ENCODE results near the gene ADRB1.
A peak's percentile ranks its signal among the peaks of the same experiment; 100 is the strongest.

Gene ADRB1

GRCh38 chr10:114045136-114046086 lies 1.7 kb downstream of the ADRB1 start:
- H3K9me3 ChIP-seq (ENCODE audit: control insufficient read depth, low read length) = no peaks in the 10 kb centered on the region
- H3K4me3 ChIP-seq (ENCODE audit: low read length) = no peak overlapping the region
- peaks cover 39% of the 10 kb centered on the region for H3K27me3 ChIP-seq (ENCODE audit: control insufficient read depth, insufficient read depth, low read length)
- no peaks in the 10 kb centered on the region for H3K36me3 ChIP-seq (ENCODE audit: control insufficient read depth, insufficient read depth, low read length)
- H3K9ac ChIP-seq (ENCODE audit: low read length) = peak overlapping the region; percentile 37
- peaks cover 18% of the 10 kb centered on the region for H3K4me1 ChIP-seq (ENCODE audit: control insufficient read depth, insufficient read depth, low read length)

- H3K9ac ChIP-seq (ENCODE audit: low read length) = peak overlapping the region; percentile 37
- H3K9me3 ChIP-seq (ENCODE audit: control insufficient read depth, low read length) = no peaks in the 10 kb centered on the region
- H3K36me3 ChIP-seq (ENCODE audit: control insufficient read depth, insufficient read depth, low read length) = no peaks in the 10 kb centered on the region
- peaks cover 18% of the 10 kb centered on the region for H3K4me1 ChIP-seq (ENCODE audit: control insufficient read depth, insufficient read depth, low read length)
- no peak overlapping the region for H3K4me3 ChIP-seq (ENCODE audit: low read length)
- H3K27me3 ChIP-seq (ENCODE audit: control insufficient read depth, insufficient read depth, low read length) = peaks cover 38% of the 10 kb centered on the region
Observed at GRCh38 chr10:114046087-114046458, 2.4 kb downstream of the ADRB1 start.

- peaks cover 13% of the 10 kb centered on the region for H3K4me1 ChIP-seq (ENCODE audit: control insufficient read depth, insufficient read depth, low read length)
- H3K36me3 ChIP-seq (ENCODE audit: control insufficient read depth, insufficient read depth, low read length) = no peaks in the 10 kb centered on the region
- no peak overlapping the region for H3K9ac ChIP-seq (ENCODE audit: low read length)
- H3K4me3 ChIP-seq (ENCODE audit: low read length) = no peak overlapping the region
- peaks cover 22% of the 10 kb centered on the region for H3K27me3 ChIP-seq (ENCODE audit: control insufficient read depth, insufficient read depth, low read length)
- H3K9me3 ChIP-seq (ENCODE audit: control insufficient read depth, low read length) = no peaks in the 10 kb centered on the region
Observed at GRCh38 chr10:114048472-114048871, 4.8 kb downstream of the ADRB1 start.

- H3K36me3 ChIP-seq (ENCODE audit: control insufficient read depth, insufficient read depth, low read length) = no peaks in the 10 kb centered on the region
- H3K4me1 ChIP-seq (ENCODE audit: control insufficient read depth, insufficient read depth, low read length) = no peaks in the 10 kb centered on the region
- H3K9ac ChIP-seq (ENCODE audit: low read length) = no peak overlapping the region
- H3K4me3 ChIP-seq (ENCODE audit: low read length) = no peak overlapping the region
- no peaks in the 10 kb centered on the region for H3K9me3 ChIP-seq (ENCODE audit: control insufficient read depth, low read length)
- H3K27me3 ChIP-seq (ENCODE audit: control insufficient read depth, insufficient read depth, low read length) = no peaks in the 10 kb centered on the region
Observed at GRCh38 chr10:114051714-114052113, 8.0 kb downstream of the ADRB1 start.

GRCh38 chr10:114052255-114052654 lies 8.6 kb downstream of the ADRB1 start:
- H3K9ac ChIP-seq (ENCODE audit: low read length) = no peak overlapping the region
- H3K36me3 ChIP-seq (ENCODE audit: control insufficient read depth, insufficient read depth, low read length) = no peaks in the 10 kb centered on the region
- no peaks in the 10 kb centered on the region for H3K9me3 ChIP-seq (ENCODE audit: control insufficient read depth, low read length)
- no peak overlapping the region for H3K4me3 ChIP-seq (ENCODE audit: low read length)
- H3K27me3 ChIP-seq (ENCODE audit: control insufficient read depth, insufficient read depth, low read length) = no peaks in the 10 kb centered on the region
- no peaks in the 10 kb centered on the region for H3K4me1 ChIP-seq (ENCODE audit: control insufficient read depth, insufficient read depth, low read length)

- no peaks in the 10 kb centered on the region for H3K27me3 ChIP-seq (ENCODE audit: control insufficient read depth, insufficient read depth, low read length)
- peaks cover 4% of the 10 kb centered on the region for H3K4me1 ChIP-seq (ENCODE audit: control insufficient read depth, insufficient read depth, low read length)
- no peaks in the 10 kb centered on the region for H3K9me3 ChIP-seq (ENCODE audit: control insufficient read depth, low read length)
- no peak overlapping the region for H3K4me3 ChIP-seq (ENCODE audit: low read length)
- no peaks in the 10 kb centered on the region for H3K36me3 ChIP-seq (ENCODE audit: control insufficient read depth, insufficient read depth, low read length)
- H3K9ac ChIP-seq (ENCODE audit: low read length) = no peak overlapping the region
Observed at GRCh38 chr10:114053946-114054345, 10.3 kb downstream of the ADRB1 start.

GRCh38 chr10:114057855-114058254 lies 14.2 kb downstream of the ADRB1 start:
- Histone ChIP-seq H3K4me1 (ENCODE audit: control insufficient read depth, insufficient read depth, low read length) (peaks cover 4% of the 10 kb centered on the region), H3K36me3 (ENCODE audit: control insufficient read depth, insufficient read depth, low read length) (no peaks in the 10 kb centered on the region), H3K9me3 (ENCODE audit: control insufficient read depth, low read length) (no peaks in the 10 kb centered on the region), H3K27me3 (ENCODE audit: control insufficient read depth, insufficient read depth, low read length) (no peaks in the 10 kb centered on the region), H3K9ac (ENCODE audit: low read length) (no peak overlapping the region), H3K4me3 (ENCODE audit: low read length) (no peak overlapping the region)

GRCh38 chr10:114058297-114058696 lies 14.6 kb downstream of the ADRB1 start:
- Histone ChIP-seq H3K4me3 (ENCODE audit: low read length) (no peak overlapping the region), H3K27me3 (ENCODE audit: control insufficient read depth, insufficient read depth, low read length) (no peaks in the 10 kb centered on the region), H3K36me3 (ENCODE audit: control insufficient read depth, insufficient read depth, low read length) (no peaks in the 10 kb centered on the region), H3K9me3 (ENCODE audit: control insufficient read depth, low read length) (no peaks in the 10 kb centered on the region), H3K4me1 (ENCODE audit: control insufficient read depth, insufficient read depth, low read length) (peaks cover 4% of the 10 kb centered on the region), H3K9ac (ENCODE audit: low read length) (no peak overlapping the region)

- Histone ChIP-seq H3K9ac (ENCODE audit: low read length) (no peak overlapping the region), H3K36me3 (ENCODE audit: control insufficient read depth, insufficient read depth, low read length) (no peaks in the 10 kb centered on the region), H3K27me3 (ENCODE audit: control insufficient read depth, insufficient read depth, low read length) (no peaks in the 10 kb centered on the region), H3K4me1 (ENCODE audit: control insufficient read depth, insufficient read depth, low read length) (peaks cover 9% of the 10 kb centered on the region), H3K9me3 (ENCODE audit: control insufficient read depth, low read length) (no peaks in the 10 kb centered on the region), H3K4me3 (ENCODE audit: low read length) (no peak overlapping the region)
Observed at GRCh38 chr10:114059561-114059960, 15.9 kb downstream of the ADRB1 start.

GRCh38 chr10:114060456-114060855 lies 16.8 kb downstream of the ADRB1 start:
- Histone ChIP-seq H3K9ac (ENCODE audit: low read length) (no peak overlapping the region), H3K4me1 (ENCODE audit: control insufficient read depth, insufficient read depth, low read length) (peaks cover 10% of the 10 kb centered on the region)

GRCh38 chr10:114061148-114061547 lies 17.5 kb downstream of the ADRB1 start:
- H3K36me3 ChIP-seq (ENCODE audit: control insufficient read depth, insufficient read depth, low read length) = no peaks in the 10 kb centered on the region
- H3K9ac ChIP-seq (ENCODE audit: low read length) = no peak overlapping the region
- H3K27me3 ChIP-seq (ENCODE audit: control insufficient read depth, insufficient read depth, low read length) = no peaks in the 10 kb centered on the region
- peaks cover 10% of the 10 kb centered on the region for H3K4me1 ChIP-seq (ENCODE audit: control insufficient read depth, insufficient read depth, low read length)
- H3K9me3 ChIP-seq (ENCODE audit: control insufficient read depth, low read length) = no peaks in the 10 kb centered on the region
- H3K4me3 ChIP-seq (ENCODE audit: low read length) = no peak overlapping the region

More at GRCh38 chr10:114060456-114060855, 16.8 kb downstream of the ADRB1 start:
- H3K9me3 ChIP-seq (ENCODE audit: control insufficient read depth, low read length) = no peaks in the 10 kb centered on the region
- no peaks in the 10 kb centered on the region for H3K36me3 ChIP-seq (ENCODE audit: control insufficient read depth, insufficient read depth, low read length)
- no peaks in the 10 kb centered on the region for H3K27me3 ChIP-seq (ENCODE audit: control insufficient read depth, insufficient read depth, low read length)
- H3K4me3 ChIP-seq (ENCODE audit: low read length) = no peak overlapping the region

- no peaks in the 10 kb centered on the region for H3K9me3 ChIP-seq (ENCODE audit: control insufficient read depth, low read length)
- no peak overlapping the region for H3K9ac ChIP-seq (ENCODE audit: low read length)
- H3K27me3 ChIP-seq (ENCODE audit: control insufficient read depth, insufficient read depth, low read length) = no peaks in the 10 kb centered on the region
- no peaks in the 10 kb centered on the region for H3K36me3 ChIP-seq (ENCODE audit: control insufficient read depth, insufficient read depth, low read length)
- H3K4me3 ChIP-seq (ENCODE audit: low read length) = no peak overlapping the region
- H3K4me1 ChIP-seq (ENCODE audit: control insufficient read depth, insufficient read depth, low read length) = peaks cover 10% of the 10 kb centered on the region
Observed at GRCh38 chr10:114061789-114062188, 18.1 kb downstream of the ADRB1 start.
